ENCODE measurements around the gene CTNNA2. TPM values are rescaled to one million over a fixed set of nuclear protein-coding genes. Genes with fewer than 3 reads are reported as not detected.

CTNNA2 gene
- polyA plus RNA-seq, 1 of the 3 experiments (the other 2 are of a cell fraction): 0.30 TPM

DNA sequence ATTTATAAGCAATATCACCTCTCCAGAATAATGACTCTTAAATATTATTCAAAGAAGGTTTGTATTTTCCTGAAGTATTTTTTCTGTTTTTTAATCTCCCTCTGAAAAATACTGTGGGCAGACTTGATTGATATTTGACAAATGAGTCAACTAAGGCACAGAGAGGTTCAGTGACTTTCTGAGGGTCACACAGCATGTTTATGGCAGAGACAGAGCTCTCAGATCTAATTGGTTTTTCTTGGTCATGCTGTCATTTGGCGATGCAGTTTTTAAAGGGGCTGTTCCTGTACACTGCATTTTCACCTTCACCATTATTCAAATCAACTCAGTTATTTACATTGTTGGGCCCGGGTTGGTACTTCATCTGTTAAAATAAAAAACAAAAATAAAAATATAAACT, 527.4 kb downstream of the CTNNA2 start (continued):
- no peak for TF ChIP-seq MEF2A (IDR thresholded peaks at IDR 0.05; ENCODE audit: borderline replicate concordance, low read depth)
- no peak for TF ChIP-seq PBX3 (IDR thresholded peaks at IDR 0.05)
- no peak for TF ChIP-seq CHD2 (IDR thresholded peaks at IDR 0.05; ENCODE audit: low read length, partially characterized antibody)

DNA sequence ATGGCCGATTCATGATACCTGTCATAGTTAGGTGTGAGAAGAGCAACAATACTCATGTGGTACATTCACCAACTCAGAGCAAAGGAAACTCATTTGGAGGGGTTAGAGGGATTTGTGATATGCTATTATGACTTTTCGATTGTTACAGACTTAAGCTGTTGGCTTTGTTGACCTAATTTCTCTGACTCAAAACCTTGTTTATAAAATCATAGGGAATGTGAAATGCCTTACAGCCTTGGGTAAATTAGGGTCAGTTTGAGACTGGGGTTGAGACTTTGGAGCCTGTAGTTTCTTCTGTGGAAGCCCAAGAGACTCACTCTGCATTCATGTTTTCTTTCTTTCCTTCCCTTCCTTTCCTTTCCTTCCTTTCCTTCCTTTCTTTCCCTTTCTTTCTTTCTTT, 529.8 kb downstream of the CTNNA2 start:
- no peak overlapping the region for H3K27ac ChIP-seq (ENCODE audit: low read depth in 2 of 2, low read length in 1 of 2)
- DNase-seq: no peak
- H3K4me3 ChIP-seq (ENCODE audit: low read depth in 2 of 2, low read length in 1 of 2): no peak overlapping the region
- no peak overlapping the region for H2AFZ ChIP-seq (ENCODE audit: low read depth)
- H3K27me3 ChIP-seq (ENCODE audit: insufficient read depth): no peaks in the 10 kb centered on the region
- 51% methylated on average over 2 of the region's 2 CpGs for WGBS (ENCODE audit: low lambda C conversion rate)
- H3K9me2 ChIP-seq: no peaks in the 10 kb centered on the region
- H3K79me2 ChIP-seq (ENCODE audit: insufficient read depth): no peaks in the 10 kb centered on the region
- TF ChIP-seq MXI1 (IDR thresholded peaks at IDR 0.05; ENCODE audit: low read depth, low read length) (no peak), MAX (IDR thresholded peaks at IDR 0.05; ENCODE audit: low read depth) (no peak), RCOR1 (IDR thresholded peaks at IDR 0.05; ENCODE audit: low read length) (no peak), MEF2A (IDR thresholded peaks at IDR 0.05; ENCODE audit: borderline replicate concordance, low read depth) (no peak), SMC3 (IDR thresholded peaks at IDR 0.05; ENCODE audit: low read depth, low read length) (no peak), EZH2phosphoT487 (IDR thresholded peaks at IDR 0.05; ENCODE audit: borderline replicate concordance, low read depth) (no peak), FOXJ3 (CRISPR knock-in tag; IDR thresholded peaks at IDR 0.05) (no peak)
- TF ChIP-seq, protein P1, sequence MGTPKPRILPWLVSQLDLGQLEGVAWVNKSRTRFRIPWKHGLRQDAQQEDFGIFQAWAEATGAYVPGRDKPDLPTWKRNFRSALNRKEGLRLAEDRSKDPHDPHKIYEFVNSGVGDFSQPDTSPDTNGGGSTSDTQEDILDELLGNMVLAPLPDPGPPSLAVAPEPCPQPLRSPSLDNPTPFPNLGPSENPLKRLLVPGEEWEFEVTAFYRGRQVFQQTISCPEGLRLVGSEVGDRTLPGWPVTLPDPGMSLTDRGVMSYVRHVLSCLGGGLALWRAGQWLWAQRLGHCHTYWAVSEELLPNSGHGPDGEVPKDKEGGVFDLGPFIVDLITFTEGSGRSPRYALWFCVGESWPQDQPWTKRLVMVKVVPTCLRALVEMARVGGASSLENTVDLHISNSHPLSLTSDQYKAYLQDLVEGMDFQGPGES (IDR thresholded peaks at IDR 0.05; ENCODE audit: low read depth, low read length): no peak
- ChIA-PET POLR2A (no interaction called here), CTCF (interaction anchor here (0.8 kb wide), 1 partner anchor 26 kb away, joined by 3 read pairs; no protein-coding TSS in a partner anchor)
- H3F3A ChIP-seq (replicated peaks; ENCODE audit: insufficient read depth): no peaks in the 10 kb centered on the region
- peaks cover 0 to 4% of the 10 kb centered on the region in 2 experiments; a peak in 1 of 4 replicates for H3K4me1 ChIP-seq (ENCODE audit: control insufficient read depth in 1 of 2, insufficient read depth in 2 of 2, low read depth in 1 of 2, low read length in 1 of 2)
- H3K9me3 ChIP-seq: no peaks in the 10 kb centered on the region
- no peak overlapping the region for H3K9ac ChIP-seq
- H4K20me1 ChIP-seq (ENCODE audit: insufficient read depth): no peaks in the 10 kb centered on the region
- no peak overlapping the region for H3K4me2 ChIP-seq
- no peaks in the 10 kb centered on the region for H3K36me3 ChIP-seq (replicated peaks in 1 of 2; ENCODE audit: control insufficient read depth in 1 of 2, insufficient read depth in 2 of 2, low read length in 1 of 2)

- no peaks in the 10 kb centered on the region for H3F3A ChIP-seq (replicated peaks; ENCODE audit: insufficient read depth)
- no peaks in the 10 kb centered on the region for H3K79me2 ChIP-seq (ENCODE audit: insufficient read depth)
- no peaks in the 10 kb centered on the region for H3K27me3 ChIP-seq (ENCODE audit: insufficient read depth)
- H3K27ac ChIP-seq (ENCODE audit: low read depth in 2 of 2, low read length in 1 of 2): no peak overlapping the region; a peak in 1 of 4 replicates
- H4K20me1 ChIP-seq (ENCODE audit: insufficient read depth): no peaks in the 10 kb centered on the region
- H3K4me1 ChIP-seq (ENCODE audit: control insufficient read depth in 1 of 2, insufficient read depth in 2 of 2, low read depth in 1 of 2, low read length in 1 of 2): peaks cover 0 to 23% of the 10 kb centered on the region in 2 experiments; a peak in 2 of 4 replicates
- 34% methylated on average over 2 of the region's 2 CpGs for WGBS (ENCODE audit: low lambda C conversion rate)
- no peak overlapping the region for H3K4me3 ChIP-seq (ENCODE audit: low read depth in 2 of 2, low read length in 1 of 2)
- H2AFZ ChIP-seq (ENCODE audit: low read depth): no peak overlapping the region
- POLR2A ChIA-PET: no interaction called here
- no peaks in the 10 kb centered on the region for H3K36me3 ChIP-seq (replicated peaks in 1 of 2; ENCODE audit: control insufficient read depth in 1 of 2, insufficient read depth in 2 of 2, low read length in 1 of 2)
- no peak overlapping the region for H3K9ac ChIP-seq
- H3K4me2 ChIP-seq: no peak overlapping the region
- DNase-seq: no peak
- CTCF ChIA-PET: no interaction called here
- no peaks in the 10 kb centered on the region for H3K9me3 ChIP-seq
- H3K9me2 ChIP-seq: no peaks in the 10 kb centered on the region
- TF ChIP-seq, protein P2, sequence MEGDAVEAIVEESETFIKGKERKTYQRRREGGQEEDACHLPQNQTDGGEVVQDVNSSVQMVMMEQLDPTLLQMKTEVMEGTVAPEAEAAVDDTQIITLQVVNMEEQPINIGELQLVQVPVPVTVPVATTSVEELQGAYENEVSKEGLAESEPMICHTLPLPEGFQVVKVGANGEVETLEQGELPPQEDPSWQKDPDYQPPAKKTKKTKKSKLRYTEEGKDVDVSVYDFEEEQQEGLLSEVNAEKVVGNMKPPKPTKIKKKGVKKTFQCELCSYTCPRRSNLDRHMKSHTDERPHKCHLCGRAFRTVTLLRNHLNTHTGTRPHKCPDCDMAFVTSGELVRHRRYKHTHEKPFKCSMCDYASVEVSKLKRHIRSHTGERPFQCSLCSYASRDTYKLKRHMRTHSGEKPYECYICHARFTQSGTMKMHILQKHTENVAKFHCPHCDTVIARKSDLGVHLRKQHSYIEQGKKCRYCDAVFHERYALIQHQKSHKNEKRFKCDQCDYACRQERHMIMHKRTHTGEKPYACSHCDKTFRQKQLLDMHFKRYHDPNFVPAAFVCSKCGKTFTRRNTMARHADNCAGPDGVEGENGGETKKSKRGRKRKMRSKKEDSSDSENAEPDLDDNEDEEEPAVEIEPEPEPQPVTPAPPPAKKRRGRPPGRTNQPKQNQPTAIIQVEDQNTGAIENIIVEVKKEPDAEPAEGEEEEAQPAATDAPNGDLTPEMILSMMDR (IDR thresholded peaks at IDR 0.05): no peak
- no peak for TF ChIP-seq CHD2 (IDR thresholded peaks at IDR 0.05; ENCODE audit: low read length, partially characterized antibody)
- no peak for TF ChIP-seq RAD21 (IDR thresholded peaks at IDR 0.05; ENCODE audit: low read length)
- TF ChIP-seq, protein P3, sequence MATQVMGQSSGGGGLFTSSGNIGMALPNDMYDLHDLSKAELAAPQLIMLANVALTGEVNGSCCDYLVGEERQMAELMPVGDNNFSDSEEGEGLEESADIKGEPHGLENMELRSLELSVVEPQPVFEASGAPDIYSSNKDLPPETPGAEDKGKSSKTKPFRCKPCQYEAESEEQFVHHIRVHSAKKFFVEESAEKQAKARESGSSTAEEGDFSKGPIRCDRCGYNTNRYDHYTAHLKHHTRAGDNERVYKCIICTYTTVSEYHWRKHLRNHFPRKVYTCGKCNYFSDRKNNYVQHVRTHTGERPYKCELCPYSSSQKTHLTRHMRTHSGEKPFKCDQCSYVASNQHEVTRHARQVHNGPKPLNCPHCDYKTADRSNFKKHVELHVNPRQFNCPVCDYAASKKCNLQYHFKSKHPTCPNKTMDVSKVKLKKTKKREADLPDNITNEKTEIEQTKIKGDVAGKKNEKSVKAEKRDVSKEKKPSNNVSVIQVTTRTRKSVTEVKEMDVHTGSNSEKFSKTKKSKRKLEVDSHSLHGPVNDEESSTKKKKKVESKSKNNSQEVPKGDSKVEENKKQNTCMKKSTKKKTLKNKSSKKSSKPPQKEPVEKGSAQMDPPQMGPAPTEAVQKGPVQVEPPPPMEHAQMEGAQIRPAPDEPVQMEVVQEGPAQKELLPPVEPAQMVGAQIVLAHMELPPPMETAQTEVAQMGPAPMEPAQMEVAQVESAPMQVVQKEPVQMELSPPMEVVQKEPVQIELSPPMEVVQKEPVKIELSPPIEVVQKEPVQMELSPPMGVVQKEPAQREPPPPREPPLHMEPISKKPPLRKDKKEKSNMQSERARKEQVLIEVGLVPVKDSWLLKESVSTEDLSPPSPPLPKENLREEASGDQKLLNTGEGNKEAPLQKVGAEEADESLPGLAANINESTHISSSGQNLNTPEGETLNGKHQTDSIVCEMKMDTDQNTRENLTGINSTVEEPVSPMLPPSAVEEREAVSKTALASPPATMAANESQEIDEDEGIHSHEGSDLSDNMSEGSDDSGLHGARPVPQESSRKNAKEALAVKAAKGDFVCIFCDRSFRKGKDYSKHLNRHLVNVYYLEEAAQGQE (IDR thresholded peaks at IDR 0.05; ENCODE audit: low read depth, low read length): no peak
- TF ChIP-seq PBX3 (IDR thresholded peaks at IDR 0.05): no peak
These were observed 535.4 kb downstream of the CTNNA2 start for GRCh38 chr2:80048296-80048695.

Data from SK-N-SH (cell line).